HG03175 (cell line): Measurements from ENCODE around the gene GIT2.

Experiments used
- ATAC-seq: cut with Tn5 transposase; IDR thresholded peaks from one replicate; pipeline ENCODE4 v1.9.1; 2021; ENCODE audit warnings: mild to moderate bottlenecking, moderate library complexity; ENCODE audit not compliant: unreplicated experiment

The GIT2 gene

GRCh38 chr12:109982210-109982609 lies 14.0 kb downstream of the GIT2 start:
- ATAC-seq: no peak

GRCh38 chr12:109981311-109981710 lies 14.9 kb downstream of the GIT2 start:
- ATAC-seq: no peak

GRCh38 chr12:109972821-109973220 lies 23.3 kb downstream of the GIT2 start:
- no peak for ATAC-seq

- no peak for ATAC-seq
These were observed 27.4 kb downstream of the GIT2 start for GRCh38 chr12:109968801-109969200.

GRCh38 chr12:109968032-109968420 lies 28.1 kb downstream of the GIT2 start:
- no peak for ATAC-seq

GRCh38 chr12:109967383-109968031 lies 28.7 kb downstream of the GIT2 start:
- ATAC-seq: no peak

- no peak for ATAC-seq
These were observed 29.6 kb downstream of the GIT2 start for GRCh38 chr12:109966546-109966945.

GRCh38 chr12:109963743-109964429 lies 32.3 kb downstream of the GIT2 start:
- ATAC-seq: no peak

GRCh38 chr12:109963330-109963729 lies 32.8 kb downstream of the GIT2 start:
- no peak for ATAC-seq

GRCh38 chr12:109962398-109962797 lies 33.8 kb downstream of the GIT2 start:
- ATAC-seq: no peak

GRCh38 chr12:109961612-109962011 lies 34.6 kb downstream of the GIT2 start:
- no peak for ATAC-seq

GRCh38 chr12:109961201-109961600 lies 35.0 kb downstream of the GIT2 start:
- no peak for ATAC-seq

- ATAC-seq: no peak
These were observed 36.6 kb downstream of the GIT2 start for GRCh38 chr12:109959411-109960093.

- ATAC-seq: no peak
These were observed 37.8 kb downstream of the GIT2 start for GRCh38 chr12:109958374-109958773.

- ATAC-seq: no peak
These were observed 42.5 kb downstream of the GIT2 start for GRCh38 chr12:109953656-109954055.

GRCh38 chr12:109952873-109953272 lies 43.3 kb downstream of the GIT2 start:
- no peak for ATAC-seq

- peak; percentile 45 for ATAC-seq
These were observed 43.9 kb downstream of the GIT2 start for GRCh38 chr12:109952160-109952858.

- no peak for ATAC-seq
These were observed 44.4 kb downstream of the GIT2 start for GRCh38 chr12:109951751-109952150.

- ATAC-seq: no peak
These were observed 45.0 kb downstream of the GIT2 start for GRCh38 chr12:109951136-109951535.

GRCh38 chr12:109950625-109951024 lies 45.5 kb downstream of the GIT2 start:
- no peak for ATAC-seq

- ATAC-seq: no peak
These were observed 47.1 kb downstream of the GIT2 start for GRCh38 chr12:109949089-109949488.

- ATAC-seq: no peak
These were observed 47.8 kb downstream of the GIT2 start for GRCh38 chr12:109948368-109948767.
